OCI-LY7 (cell line): ENCODE measurements around the gene TSHZ3.

ENCODE experiments used
- CTCF ChIP-seq: fragments of 200-600 bp; sonication (generic); conservative IDR thresholded peaks from 2 replicates; pipeline ENCODE4 v1.5.1; 2014; ENCODE audit warnings: mild to moderate bottlenecking, antibody characterized with exemption, low read length, moderate library complexity, mixed read lengths
- EZH2phosphoT487 ChIP-seq: fragments of 200-600 bp; sonication (generic); IDR thresholded peaks from 2 replicates; pipeline ENCODE4 v1.6.1; 2018; ENCODE audit warnings: low read depth, borderline replicate concordance, mild to moderate bottlenecking, mixed run types, antibody characterized with exemption, low read length, moderate library complexity, mixed read lengths

- TF ChIP-seq CTCF (no peak), EZH2phosphoT487 (no peak)
Measured at GRCh38 chr19:31253526-31254179, 95.6 kb downstream of the TSHZ3 start.
